Upper lobe of left lung (tissue), 4 donors: Measurements from ENCODE around the gene GUCA1C.

Source experiments
- CTCF ChIP-seq, 6 experiments: fragments of 450-650 bp in 4 of 6; fragments of 200-600 bp in 2 of 6; sonication (generic) in 2 of 6; IDR thresholded peaks; one replicate each; pipeline ENCODE4 v1.5.1; 2016 to 2019; ENCODE audit warnings: antibody characterized with exemption in 6 of 6
- EP300 ChIP-seq, 4 donors: sonication (generic); formaldehyde crosslinking; IDR thresholded peaks; one replicate each; pipeline ENCODE4 v1.5.1; 2017; ENCODE audit warnings: antibody characterized with exemption in 4 of 4, control low read depth in 2 of 4

- TF ChIP-seq CTCF (IDR thresholded peaks at IDR 0.05) (no peak), EP300 (IDR thresholded peaks at IDR 0.05) (no peak)
These were observed 44.8 kb upstream of the GUCA1C start for GRCh38 chr3:108998436-108998835.
